ENCODE measurements around the gene FNDC3B. TPM values are rescaled to one million over a fixed set of nuclear protein-coding genes. Genes with fewer than 3 reads are reported as not detected.

FNDC3B gene
- total RNA-seq, 1 donor = 139 TPM

GRCh38 chr3:172061724-172062184, 22.4 kb downstream of the FNDC3B start:
- TF ChIP-seq CTCF (IDR thresholded peaks at IDR 0.05; ENCODE audit: insufficient read depth, low read length) = no peak
- H3K4me3 ChIP-seq (ENCODE audit: low read depth, low read length) = peak overlapping the region; percentile 3
- DNase-seq (ENCODE audit: low read depth) = peak; percentile 54

GRCh38 chr3:172062761-172063160, 23.4 kb downstream of the FNDC3B start:
- no peak overlapping the region for H3K4me3 ChIP-seq (ENCODE audit: low read depth, low read length)
- no peak for TF ChIP-seq CTCF (IDR thresholded peaks at IDR 0.05; ENCODE audit: insufficient read depth, low read length)
- DNase-seq (ENCODE audit: low read depth) = no peak

- no peak overlapping the region for H3K4me3 ChIP-seq (ENCODE audit: low read depth, low read length)
- no peak for DNase-seq (ENCODE audit: low read depth)
- TF ChIP-seq CTCF (IDR thresholded peaks at IDR 0.05; ENCODE audit: insufficient read depth, low read length) = no peak
Measured at GRCh38 chr3:172063456-172064432, 24.4 kb downstream of the FNDC3B start.

GRCh38 chr3:172065527-172065926, 26.1 kb downstream of the FNDC3B start:
- DNase-seq (ENCODE audit: low read depth) = peak; percentile 87
- no peak for TF ChIP-seq CTCF (IDR thresholded peaks at IDR 0.05; ENCODE audit: insufficient read depth, low read length)
- H3K4me3 ChIP-seq (ENCODE audit: low read depth, low read length) = no peak overlapping the region

GRCh38 chr3:172065967-172066762, 26.8 kb downstream of the FNDC3B start:
- DNase-seq (ENCODE audit: low read depth) = peak; percentile 57
- H3K4me3 ChIP-seq (ENCODE audit: low read depth, low read length) = no peak overlapping the region
- no peak for TF ChIP-seq CTCF (IDR thresholded peaks at IDR 0.05; ENCODE audit: insufficient read depth, low read length)

- TF ChIP-seq CTCF (IDR thresholded peaks at IDR 0.05; ENCODE audit: insufficient read depth, low read length) = no peak
- no peak overlapping the region for H3K4me3 ChIP-seq (ENCODE audit: low read depth, low read length)
- no peak for DNase-seq (ENCODE audit: low read depth)
Measured at GRCh38 chr3:172066880-172067796, 27.8 kb downstream of the FNDC3B start.

Data from fibroblast of the aortic adventitia (primary cell).